ENCODE results near the gene FKBP14. TPM values are rescaled to one million over a fixed set of nuclear protein-coding genes. Genes with fewer than 3 reads are reported as not detected.
A peak's percentile ranks its signal among the peaks of the same experiment; 100 is the strongest.

The FKBP14 gene
- total and polyA plus RNA-seq, 9 of the 15 experiments (the other 6 are each of a cell fraction or from before 2014, with no cell fraction given), result 5.3 to 27.9 (median 14.3) TPM

- peak; percentile 77 for TF ChIP-seq GABPA (tag; conservative IDR thresholded peaks at IDR 0.05; ENCODE audit: low read depth)
- no peak for TF ChIP-seq ZNF316 (IDR thresholded peaks at IDR 0.05)
- TF ChIP-seq ZNF79 (CRISPR knock-in tag; IDR thresholded peaks at IDR 0.05; ENCODE audit: low read depth), result no peak
- no peak for TF ChIP-seq TSHZ1 (CRISPR knock-in tag; IDR thresholded peaks at IDR 0.05)
- TF ChIP-seq ZNF140 (CRISPR knock-in tag; IDR thresholded peaks at IDR 0.05), result no peak
- TF ChIP-seq ZNF197 (CRISPR knock-in tag; IDR thresholded peaks at IDR 0.05; ENCODE audit: low read depth), result no peak
- no peak for TF ChIP-seq ETV6 (IDR thresholded peaks at IDR 0.05; ENCODE audit: borderline replicate concordance in 1 of 2, low read depth in 2 of 2, low read length in 1 of 2)
- TF ChIP-seq ETV6 (CRISPR knock-in tag; IDR thresholded peaks at IDR 0.05; ENCODE audit: borderline replicate concordance), result no peak
- no peak for TF ChIP-seq ZNF75A (CRISPR knock-in tag; IDR thresholded peaks at IDR 0.05)
- no peak for TF ChIP-seq SRSF3 (IDR thresholded peaks at IDR 0.05; ENCODE audit: insufficient read depth, low read length)
- no peak for TF ChIP-seq WHSC1 (IDR thresholded peaks at IDR 0.05; ENCODE audit: low read length)
- TF ChIP-seq CTBP1 (IDR thresholded peaks at IDR 0.05; ENCODE audit: borderline replicate concordance), result no peak
- no peak for TF ChIP-seq GTF2B (IDR thresholded peaks at IDR 0.05; ENCODE audit: extremely low read depth, insufficient read length)
- TF ChIP-seq ZNF609 (CRISPR knock-in tag; IDR thresholded peaks at IDR 0.05; ENCODE audit: borderline replicate concordance), result no peak
- no peak for TF ChIP-seq SRSF1 (IDR thresholded peaks at IDR 0.05; ENCODE audit: low read depth, low read length)
- TF ChIP-seq CBX1 (IDR thresholded peaks at IDR 0.05; ENCODE audit: low read depth), result no peak; the same call in 1 of the 2 replicates
- TF ChIP-seq ZNF449 (CRISPR knock-in tag; IDR thresholded peaks at IDR 0.05), result no peak
- 0 out of 4 replicates have a peak, but pooled peaks of 1 of the 2 experiments have one; percentile 21 for TF ChIP-seq SIN3A (IDR thresholded peaks at IDR 0.05; ENCODE audit: borderline replicate concordance in 2 of 2, control insufficient read depth in 1 of 2, low read depth in 2 of 2, low read length in 2 of 2)
These were observed 559 bp upstream of the FKBP14 start (continued) for GRCh38 chr7:30027065-30027456.
